NCI-H524 (cell line): ENCODE data around the gene SGCE.
A peak's percentile ranks its signal among the peaks of the same experiment; 100 is the strongest.
"Not testable (repeated sequence)": the region's sequence is repeated elsewhere in the genome, so short reads cannot be mapped to it uniquely, and the experiment has no call there.

Experiments
- DNase-seq, 2 experiments: peaks; one replicate each; lab custom pipeline; 2025; lab: John Stamatoyannopoulos, UW

Gene SGCE

GRCh38 chr7:94655848-94656657 lies at the start of gene SGCE:
Gene SGCE (minus strand): TSS chr7:94656133. CDS start chr7:94656098, 35 bp downstream.
- DNase-seq: peak; percentile 76 to 81

- DNase-seq: not testable (repeated sequence)
Measured at GRCh38 chr7:94705155-94706021, 49.5 kb upstream of the SGCE start.

- DNase-seq: no peak
Measured at GRCh38 chr7:94701555-94701973, 45.6 kb upstream of the SGCE start.

- no peak for DNase-seq
Measured at GRCh38 chr7:94700926-94701554, 45.1 kb upstream of the SGCE start.

GRCh38 chr7:94698275-94698674 lies 42.3 kb upstream of the SGCE start:
- no peak for DNase-seq

- DNase-seq: no peak
Measured at GRCh38 chr7:94697035-94697974, 41.4 kb upstream of the SGCE start.

GRCh38 chr7:94687810-94688209 lies 31.9 kb upstream of the SGCE start:
- no peak for DNase-seq

GRCh38 chr7:94687076-94687475 lies 31.1 kb upstream of the SGCE start:
- DNase-seq: no peak

- no peak for DNase-seq
Measured at GRCh38 chr7:94683066-94683465, 27.1 kb upstream of the SGCE start.

- DNase-seq: no peak
Measured at GRCh38 chr7:94679358-94679757, 23.4 kb upstream of the SGCE start.

- DNase-seq: no peak
Measured at GRCh38 chr7:94676431-94676830, 20.5 kb upstream of the SGCE start.

- no peak for DNase-seq
Measured at GRCh38 chr7:94675356-94675755, 19.4 kb upstream of the SGCE start.

GRCh38 chr7:94671444-94672235 lies 15.7 kb upstream of the SGCE start:
- DNase-seq: no peak

- no peak for DNase-seq
Measured at GRCh38 chr7:94669773-94670495, 14.0 kb upstream of the SGCE start.

GRCh38 chr7:94666879-94667587 lies 11.1 kb upstream of the SGCE start:
- no peak for DNase-seq

GRCh38 chr7:94665426-94665825 lies 9.5 kb upstream of the SGCE start:
- no peak for DNase-seq

- DNase-seq: no peak
Measured at GRCh38 chr7:94664023-94664422, 8.1 kb upstream of the SGCE start.

GRCh38 chr7:94662548-94662947 lies 6.6 kb upstream of the SGCE start:
- no peak for DNase-seq

GRCh38 chr7:94660006-94660405 lies 4.1 kb upstream of the SGCE start:
- DNase-seq: no peak
